Kidney (tissue), 14 donors: ENCODE results near the gene PTPRM. TPM values are rescaled to one million over a fixed set of nuclear protein-coding genes. Genes with fewer than 3 reads are reported as not detected.

Experiments
- DNase-seq, 5 donors: peaks; one replicate each; pipeline ENCODE4 v3.0.0-alpha.2; 2013 to 2020
- FAIRE-seq: peaks from 2 replicates; lab custom pipeline; 2012; peaks lifted over from hg19 to GRCh38; lab: Jason Lieb, UNC
- H3K27ac ChIP-seq, 2 donors: one replicate each; pipeline ENCODE4 v1.7.0; 2013; ENCODE audit warnings: low read depth in 2 of 2, low read length in 2 of 2, inconsistent platforms in 1 of 2
- H3K27me3 ChIP-seq: one replicate; pipeline ENCODE4 v1.7.1; 2013; ENCODE audit warnings: low read length, inconsistent platforms; ENCODE audit not compliant: control insufficient read depth, insufficient read depth
- H3K36me3 ChIP-seq, 3 donors: one replicate each; pipeline versions ENCODE4 v1.7.0 to v1.7.1; 2013; ENCODE audit warnings: low read length in 3 of 3, control low read depth in 1 of 3, inconsistent platforms in 1 of 3; ENCODE audit not compliant: insufficient read depth in 3 of 3, control insufficient read depth in 2 of 3
- H3K4me1 ChIP-seq, 3 donors: one replicate each; pipeline versions ENCODE4 v1.7.0 to v1.7.1; 2013; ENCODE audit warnings: low read length in 3 of 3, inconsistent platforms in 1 of 3, low read depth in 1 of 3; ENCODE audit not compliant: control insufficient read depth in 2 of 3, insufficient read depth in 2 of 3
- H3K4me3 ChIP-seq, 3 donors: one replicate each; pipeline versions ENCODE4 v1.7.0 to v1.8.1; 2013; ENCODE audit warnings: low read length in 3 of 3, control low read depth in 1 of 3, inconsistent platforms in 1 of 3
- H3K9ac ChIP-seq, 3 donors: one replicate each; pipeline versions ENCODE4 v1.7.0 to v1.7.1; 2013; ENCODE audit warnings: low read length in 3 of 3, control low read depth in 1 of 3, inconsistent platforms in 1 of 3
- H3K9me3 ChIP-seq, 3 donors: one replicate each; pipeline versions ENCODE4 v1.7.0 to v1.7.1; 2013; ENCODE audit warnings: low read length in 3 of 3, control low read depth in 1 of 3, inconsistent platforms in 1 of 3; ENCODE audit not compliant: control insufficient read depth in 2 of 3, insufficient read depth in 1 of 3
- CTCF ChIP-seq: IDR thresholded peaks from 3 replicates; pipeline ENCODE4 v1.5.1; 2012; ENCODE audit warnings: mild to moderate bottlenecking, moderate library complexity, borderline replicate concordance; ENCODE audit not compliant: insufficient read depth; ENCODE audit errors: extremely low read depth
- intact Hi-C: fragments of 100-400 bp; cut with DNase I; formaldehyde crosslinking; loops from one replicate; pipeline ENCODE4 v1.11.1; 2022
- polyA plus RNA-seq: library from polyadenylated mRNA; stranded (reverse); fragments of 350-450 nt; fragmentation: Illumina TruSeq; extraction: RNeasy Lipid Tissue Mini Kit (QIAGEN cat#74804); gene quantifications from one replicate; pipeline ENCODE4 v1.2.3, GENCODE V29; 2014; ENCODE audit warnings: low read depth, low replicate concordance; ENCODE audit not compliant: insufficient read depth
- total RNA-seq: library from RNA; stranded (reverse); fragmentation: NEBNext Ultra II Directional; extraction: Animal tissue kit (Norgen Biotek cat#: 25700); gene quantifications from one replicate; pipeline ENCODE4 v1.2.1, GENCODE V29; 2021
- donor health status: control.
- donor health status: control.
- donor health status: control.
- donor health status: control.
- donor health status: control.
- donor health status: DM: yes; HTN: yes; CAD: no.
- donor health status: Normal renal cell carcinoma (clear cell type).

PTPRM gene
- total and polyA plus RNA-seq, 2 donors from 2014 or later = 52.4 to 98.9 TPM

GRCh38 chr18:8330575-8330974 is 763.5 kb downstream of the PTPRM start:
- no peak for FAIRE-seq
- no peak for DNase-seq
- peaks cover 0 to 2% (median 0%) of the 10 kb centered on the region in 3 donors for H3K4me1 ChIP-seq
- H3K9ac ChIP-seq = no peak overlapping the region
- intact Hi-C loops = no loop called here
- H3K4me3 ChIP-seq = no peak overlapping the region
- no peak overlapping the region for H3K27ac ChIP-seq
- no peaks in the 10 kb centered on the region for H3K27me3 ChIP-seq
- no peak for TF ChIP-seq CTCF
- H3K9me3 ChIP-seq = no peaks in the 10 kb centered on the region
- no peaks in the 10 kb centered on the region for H3K36me3 ChIP-seq

DNA sequence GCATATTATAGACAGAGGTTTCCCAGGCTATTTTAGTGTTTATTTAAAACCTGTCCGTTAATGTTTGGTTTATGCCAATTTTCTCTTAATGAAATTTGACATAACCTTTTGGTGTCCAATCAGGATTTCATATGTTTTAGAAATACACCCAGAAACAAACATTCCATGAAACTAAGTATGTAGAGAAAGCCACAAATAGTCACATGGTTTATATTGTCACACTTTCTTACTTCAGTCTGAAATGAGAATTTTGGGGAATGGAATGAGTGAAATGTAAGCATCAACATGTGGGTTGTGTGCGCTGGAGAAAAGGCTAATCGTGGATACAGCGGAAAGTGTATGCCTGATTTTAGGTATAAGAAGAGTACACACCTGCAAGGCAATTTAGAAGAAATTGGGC is 765.2 kb downstream of the PTPRM start:
- Histone ChIP-seq H3K9me3 (no peaks in the 10 kb centered on the region), H3K27me3 (no peaks in the 10 kb centered on the region), H3K9ac (no peak overlapping the region), H3K36me3 (no peaks in the 10 kb centered on the region), H3K4me1 (peaks cover 0 to 1% (median 0%) of the 10 kb centered on the region in 3 donors), H3K27ac (no peak overlapping the region), H3K4me3 (no peak overlapping the region)
- intact Hi-C loops = no loop called here
- DNase-seq = no peak
- FAIRE-seq = no peak
- no peak for TF ChIP-seq CTCF

DNA sequence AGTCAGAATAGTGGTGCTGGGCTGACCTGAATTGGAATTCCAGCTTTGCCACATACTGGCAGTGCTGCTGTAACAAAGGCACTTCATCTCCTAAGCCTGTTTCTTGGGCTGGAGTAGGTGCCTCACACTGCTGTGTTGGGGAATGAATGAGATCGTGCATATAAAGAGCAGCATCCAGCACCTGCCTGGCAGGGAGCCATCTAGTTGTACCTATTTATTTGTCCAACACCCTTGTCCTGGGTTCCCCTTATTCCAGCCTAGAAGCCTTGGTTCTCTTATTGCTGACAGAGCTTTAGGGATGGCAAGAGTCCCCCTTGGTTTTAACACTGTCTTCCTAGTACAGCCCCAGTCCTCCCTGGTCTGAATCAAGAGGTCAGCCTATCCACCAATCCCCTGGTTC is 766.8 kb downstream of the PTPRM start:
- intact Hi-C loops = no loop called here

More for the DNA sequence above, 766.8 kb downstream of the PTPRM start:
- no peak overlapping the region for H3K4me3 ChIP-seq
- FAIRE-seq (no peak), DNase-seq (no peak)
- no peak overlapping the region for H3K27ac ChIP-seq
- H3K9ac ChIP-seq = no peak overlapping the region
- H3K36me3 ChIP-seq = no peaks in the 10 kb centered on the region
- TF ChIP-seq CTCF = no peak
- no peaks in the 10 kb centered on the region for H3K27me3 ChIP-seq
- H3K9me3 ChIP-seq = no peaks in the 10 kb centered on the region
- H3K4me1 ChIP-seq = no peaks in the 10 kb centered on the region
